PC-9 (cell line): Measurements from ENCODE around the gene FFAR3. TPM values are rescaled to one million over a fixed set of nuclear protein-coding genes. Genes with fewer than 3 reads are reported as not detected.

Source experiments
- BruUV-seq: library from RNA; stranded (reverse); fragments of 400-500 nt; replicated peaks from 2 replicates; lab custom pipeline; 2021; lab: Mats Ljungman, UMichigan
- CTCF ChIA-PET: fragments of 300-600 bp; sonication (Branson Sonifier 250); formaldehyde crosslinking; loops from one replicate; lab custom pipeline; 2022; ENCODE audit warnings: antibody characterized with exemption; lab: Charles Lee
- POLR2A ChIA-PET: fragments of 300-600 bp; sonication (Branson Sonifier 250); formaldehyde crosslinking; loops from one replicate; lab custom pipeline; 2022; ENCODE audit warnings: antibody characterized with exemption; ENCODE audit not compliant: unreplicated experiment; lab: Charles Lee
- DNase-seq, 2 experiments: peaks; one replicate each; pipeline versions ENCODE4 v3.0.0 to v3.0.0-alpha.2; 2015 to 2022; ENCODE audit warnings: mixed read lengths in 1 of 2
- H2AFZ ChIP-seq: fragments of 200-600 bp; sonication (generic); 2 replicates; pipeline ENCODE4 v1.8.1; 2017; ENCODE audit warnings: antibody characterized with exemption
- H3F3A ChIP-seq: fragments of 200-600 bp; sonication (generic); 2 replicates; pipeline ENCODE4 v1.8.1; 2017; ENCODE audit warnings: antibody characterized with exemption, mild to moderate bottlenecking, low read depth; ENCODE audit not compliant: insufficient read depth
- H3K27ac ChIP-seq: fragments of 200-600 bp; sonication (generic); 2 replicates; pipeline ENCODE4 v1.6.1; 2016; ENCODE audit warnings: mixed run types
- H3K27me3 ChIP-seq: fragments of 200-600 bp; sonication (generic); 2 replicates; pipeline ENCODE4 v1.6.1; 2016; ENCODE audit warnings: low read depth, mixed run types; ENCODE audit not compliant: insufficient read depth
- H3K36me3 ChIP-seq: fragments of 200-600 bp; sonication (generic); 2 replicates; pipeline ENCODE4 v1.6.1; 2016; ENCODE audit warnings: low read depth, mixed run types
- H3K4me1 ChIP-seq: fragments of 200-600 bp; sonication (generic); replicated peaks from 2 replicates; pipeline ENCODE4 v1.6.1; 2016; ENCODE audit warnings: mixed run types; ENCODE audit not compliant: insufficient read depth
- H3K4me2 ChIP-seq: fragments of 200-600 bp; sonication (generic); 2 replicates; pipeline ENCODE4 v1.6.1; 2017; ENCODE audit warnings: mixed run types
- H3K4me3 ChIP-seq: fragments of 200-600 bp; sonication (generic); 2 replicates; pipeline ENCODE4 v1.6.1; 2016; ENCODE audit warnings: mixed run types
- H3K79me2 ChIP-seq: fragments of 200-600 bp; sonication (generic); 2 replicates; pipeline ENCODE4 v1.6.1; 2017; ENCODE audit warnings: low read depth, mixed run types
- H3K9me2 ChIP-seq: fragments of 200-600 bp; sonication (generic); 2 replicates; pipeline ENCODE4 v1.8.1; 2017; ENCODE audit warnings: mild to moderate bottlenecking; ENCODE audit not compliant: insufficient read depth
- H3K9me3 ChIP-seq: fragments of 200-600 bp; sonication (generic); 2 replicates; pipeline ENCODE4 v1.8.1; 2016; ENCODE audit warnings: low read depth; ENCODE audit not compliant: insufficient read depth
- H4K20me1 ChIP-seq: fragments of 200-600 bp; sonication (generic); 2 replicates; pipeline ENCODE4 v1.8.1; 2017; ENCODE audit not compliant: insufficient read depth
- EZH2 ChIP-seq: fragments of 200-600 bp; sonication (generic); IDR thresholded peaks from 2 replicates; pipeline ENCODE4 v1.8.0; 2017; ENCODE audit warnings: antibody characterized with exemption, low read depth
- intact Hi-C: fragments of 100-400 bp; cut with micrococcal nuclease; formaldehyde crosslinking; loops from one replicate; pipeline ENCODE4 v1.10.0; 2022; ENCODE audit not compliant: unreplicated experiment
- microRNA-seq: library from miRNA; unstranded; fragments of <30 nt; microRNA quantifications from one replicate; pipeline ENCODE4 v1.2.0, GENCODE V29; 2021; ENCODE audit warnings: borderline number of aligned reads, borderline replicate concordance
- total RNA-seq: library from RNA; stranded (reverse); gene quantifications from 2 replicates; pipeline ENCODE4 v1.2.3, GENCODE V29; 2021
- TF ChIP-seq, protein P1 (sequence below): fragments of 200-600 bp; sonication (generic); conservative IDR thresholded peaks from 2 replicates; pipeline ENCODE4 v1.6.1; 2017; ENCODE audit warnings: mixed run types, antibody characterized with exemption, mild to moderate bottlenecking, moderate library complexity

FFAR3 gene
- total RNA-seq, 1 experiment from 2014 or later: not detected

DNA sequence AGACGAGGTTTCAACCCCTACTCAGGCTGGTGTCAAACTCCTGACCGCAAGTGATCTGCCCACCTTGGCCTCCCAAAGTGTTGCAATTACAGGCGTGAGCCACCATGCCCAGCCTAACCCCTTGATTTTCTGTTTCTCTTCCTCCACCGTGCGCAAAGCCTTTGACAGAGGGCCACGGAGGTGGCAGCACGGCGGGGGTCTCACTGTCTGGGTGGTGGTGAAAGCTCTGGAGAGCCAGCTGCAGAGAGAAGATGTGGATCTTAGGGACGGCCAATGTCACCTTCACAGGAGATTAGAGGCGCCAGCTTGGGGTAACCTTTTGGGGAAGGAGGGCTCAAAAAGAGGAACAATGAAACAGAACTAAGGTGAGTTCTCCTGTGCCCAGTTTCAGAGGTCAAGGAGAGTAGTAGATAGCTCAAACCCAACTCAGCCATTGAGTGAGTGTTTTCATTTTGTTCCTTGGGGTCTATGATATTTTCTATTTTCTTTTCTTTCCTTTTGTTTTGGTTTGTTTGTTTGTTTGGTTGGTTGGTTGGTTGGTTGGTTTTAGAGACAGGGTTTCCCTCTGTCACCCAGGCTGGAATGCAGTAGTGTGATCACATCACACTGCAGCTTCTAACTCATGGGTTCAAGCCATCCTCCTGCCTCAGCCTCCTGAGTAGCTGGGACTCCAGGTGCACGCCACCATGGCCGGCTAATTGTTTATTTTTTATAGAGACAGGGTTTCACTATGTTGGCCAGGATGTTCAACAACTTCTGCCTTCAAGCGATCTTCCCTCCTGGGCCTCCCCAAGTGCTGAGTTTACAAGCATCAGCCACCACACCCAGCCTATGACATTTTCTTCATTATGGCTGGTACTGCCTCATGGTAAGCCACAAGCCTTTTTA lies 50.3 kb downstream of the FFAR3 start:
- intact Hi-C loops: no loop called here
- Histone ChIP-seq H3K9me2 (no peaks in the 10 kb centered on the region), H3K79me2 (no peaks in the 10 kb centered on the region), H3K4me2 (no peak overlapping the region), H3K27me3 (peaks cover 77% of the 10 kb centered on the region), H2AFZ (no peak overlapping the region), H3K9me3 (no peaks in the 10 kb centered on the region), H3K27ac (no peak overlapping the region), H3K4me3 (no peak overlapping the region), H3F3A (no peaks in the 10 kb centered on the region), H4K20me1 (no peaks in the 10 kb centered on the region; the same call in 1 of the 2 replicates), H3K36me3 (no peaks in the 10 kb centered on the region), H3K4me1 (no peaks in the 10 kb centered on the region)
- no TSS peak for BruUV-seq
- DNase-seq: no peak
- ChIA-PET CTCF (no interaction called here), POLR2A (no interaction called here)
- no peak for TF ChIP-seq EZH2
- TF ChIP-seq, protein P1, sequence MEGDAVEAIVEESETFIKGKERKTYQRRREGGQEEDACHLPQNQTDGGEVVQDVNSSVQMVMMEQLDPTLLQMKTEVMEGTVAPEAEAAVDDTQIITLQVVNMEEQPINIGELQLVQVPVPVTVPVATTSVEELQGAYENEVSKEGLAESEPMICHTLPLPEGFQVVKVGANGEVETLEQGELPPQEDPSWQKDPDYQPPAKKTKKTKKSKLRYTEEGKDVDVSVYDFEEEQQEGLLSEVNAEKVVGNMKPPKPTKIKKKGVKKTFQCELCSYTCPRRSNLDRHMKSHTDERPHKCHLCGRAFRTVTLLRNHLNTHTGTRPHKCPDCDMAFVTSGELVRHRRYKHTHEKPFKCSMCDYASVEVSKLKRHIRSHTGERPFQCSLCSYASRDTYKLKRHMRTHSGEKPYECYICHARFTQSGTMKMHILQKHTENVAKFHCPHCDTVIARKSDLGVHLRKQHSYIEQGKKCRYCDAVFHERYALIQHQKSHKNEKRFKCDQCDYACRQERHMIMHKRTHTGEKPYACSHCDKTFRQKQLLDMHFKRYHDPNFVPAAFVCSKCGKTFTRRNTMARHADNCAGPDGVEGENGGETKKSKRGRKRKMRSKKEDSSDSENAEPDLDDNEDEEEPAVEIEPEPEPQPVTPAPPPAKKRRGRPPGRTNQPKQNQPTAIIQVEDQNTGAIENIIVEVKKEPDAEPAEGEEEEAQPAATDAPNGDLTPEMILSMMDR: no peak

DNA sequence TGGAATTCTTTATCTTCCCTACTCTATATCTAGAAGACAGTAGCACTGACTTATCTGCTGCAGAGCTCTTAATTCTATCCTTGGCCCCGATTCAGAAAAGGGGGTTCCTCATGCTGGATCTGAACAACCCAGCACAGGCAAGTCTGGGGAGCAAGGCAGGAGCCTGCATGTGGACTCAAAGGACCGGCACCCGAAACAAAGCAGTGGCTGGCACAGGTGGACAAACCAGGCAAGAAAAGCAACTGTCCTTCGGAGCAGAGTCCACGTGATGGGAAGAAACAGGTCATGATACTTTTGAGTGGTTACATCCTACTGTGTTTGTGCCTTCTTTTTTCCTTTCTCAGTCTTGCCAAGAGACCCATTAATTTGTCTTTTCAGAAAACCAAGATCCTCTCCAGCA lies 50.9 kb downstream of the FFAR3 start:
- POLR2A ChIA-PET: no interaction called here
- CTCF ChIA-PET: no interaction called here

More for the DNA sequence above, 50.9 kb downstream of the FFAR3 start:
- Histone ChIP-seq H4K20me1 (no peaks in the 10 kb centered on the region; the same call in 1 of the 2 replicates), H3K4me2 (no peak overlapping the region), H2AFZ (no peak overlapping the region), H3K9me3 (no peaks in the 10 kb centered on the region), H3K27me3 (peaks cover 83% of the 10 kb centered on the region), H3K4me1 (no peaks in the 10 kb centered on the region), H3K4me3 (no peak overlapping the region), H3K9me2 (no peaks in the 10 kb centered on the region), H3K79me2 (no peaks in the 10 kb centered on the region), H3F3A (no peaks in the 10 kb centered on the region), H3K36me3 (no peaks in the 10 kb centered on the region), H3K27ac (no peak overlapping the region)
- no peak for DNase-seq
- TF ChIP-seq, protein P1: no peak
- no peak for TF ChIP-seq EZH2
- no TSS peak for BruUV-seq
- intact Hi-C loops: no loop called here

Small RNA genes lying within 50 kb of the gene (microRNA-seq; reads per million reads assigned to microRNA genes)
- gene MIR5196: not detected

Other genes with a start within 250 kb of the FFAR3 start
- 240 and 287 TPM in 2 replicates for gene FXYD3, start 242.6 kb upstream of the FFAR3 start, total RNA-seq
- gene LGI4, start 223.4 kb upstream of the FFAR3 start, total RNA-seq: 1.2 and 1.3 TPM in 2 replicates
- gene FXYD1, start 219.6 kb upstream of the FFAR3 start, total RNA-seq: not detected in 2 replicates
- gene FXYD7, start 215.2 kb upstream of the FFAR3 start, total RNA-seq: not detected in 2 replicates
- gene FXYD5, start 203.7 kb upstream of the FFAR3 start, total RNA-seq: 137 and 181 TPM in 2 replicates
- gene FAM187B, start 129.7 kb upstream of the FFAR3 start, total RNA-seq: not detected in 2 replicates
- gene LSR, start 109.5 kb upstream of the FFAR3 start, total RNA-seq: 131 and 145 TPM in 2 replicates
- gene USF2, start 89.5 kb upstream of the FFAR3 start, total RNA-seq: 92.1 and 98.2 TPM in 2 replicates
- gene HAMP, start 75.9 kb upstream of the FFAR3 start, total RNA-seq: 0.52 TPM in 1 of 2 replicates, not detected in the other
- 13.4 and 15.3 TPM in 2 replicates for gene MAG, start 66.3 kb upstream of the FFAR3 start, total RNA-seq
- gene CD22, start 29.3 kb upstream of the FFAR3 start, total RNA-seq: 28.1 and 29.8 TPM in 2 replicates
- 0.23 and 0.44 TPM in 2 replicates for gene FFAR1, start 10.6 kb upstream of the FFAR3 start, total RNA-seq
- gene GPR42, start 12.6 kb downstream of the FFAR3 start, total RNA-seq: not detected in 2 replicates
- not detected in 2 replicates for gene FFAR2, start 89.8 kb downstream of the FFAR3 start, total RNA-seq
- not detected in 2 replicates for gene KRTDAP, start 132.0 kb downstream of the FFAR3 start, total RNA-seq
- 135 and 144 TPM in 2 replicates for gene DMKN, start 155.2 kb downstream of the FFAR3 start, total RNA-seq
- gene SBSN, start 169.9 kb downstream of the FFAR3 start, total RNA-seq: 0.76 and 0.88 TPM in 2 replicates
- not detected in 2 replicates for gene GAPDHS, start 175.0 kb downstream of the FFAR3 start, total RNA-seq
- 82.6 and 95.9 TPM in 2 replicates for gene TMEM147, start 187.2 kb downstream of the FFAR3 start, total RNA-seq
- gene ATP4A, start 205.2 kb downstream of the FFAR3 start, total RNA-seq: not detected in 2 replicates
- not detected in 2 replicates for gene PMIS2, start 227.7 kb downstream of the FFAR3 start, total RNA-seq